IMR-90 (cell line): ENCODE results near the gene EPB41L4A. TPM values are rescaled to one million over a fixed set of nuclear protein-coding genes. Genes with fewer than 3 reads are reported as not detected.
"Not testable (repeated sequence)": the region's sequence is repeated elsewhere in the genome, so short reads cannot be mapped to it uniquely, and the experiment has no call there.

ENCODE experiments used
- ATAC-seq: fragments of 200-7000 bp; cut with Tn5 transposase; 2 replicates; pipeline ENCODE4 v1.9.1; 2020; ENCODE audit warnings: low read depth, mild to moderate bottlenecking, moderate library complexity
- BruUV-seq: library from RNA; stranded (reverse); fragments of 400-500 nt; replicated peaks from 2 replicates; lab custom pipeline; 2021; lab: Mats Ljungman, UMichigan
- CTCF ChIA-PET: fragments of 300-600 bp; formaldehyde crosslinking; extraction: SDS; loops from one replicate; lab custom pipeline; 2021; ENCODE audit warnings: antibody characterized with exemption; lab: Yijun Ruan, JAX
- POLR2A ChIA-PET: fragments of 300-600 bp; sonication (Branson Sonifier 250); formaldehyde crosslinking; loops from one replicate; lab custom pipeline; 2022; ENCODE audit warnings: antibody characterized with exemption; ENCODE audit not compliant: unreplicated experiment; lab: Charles Lee
- DNase-seq: peaks from one replicate; pipeline ENCODE4 v3.0.0; 2013
- H2AFZ ChIP-seq: replicated peaks from 2 replicates; pipeline ENCODE3; 2013; ENCODE audit warnings: low read length, mild to moderate bottlenecking; ENCODE audit not compliant: poor library complexity
- H2AK5ac ChIP-seq: 2 replicates; pipeline ENCODE4 v1.6.1; 2013; ENCODE audit warnings: low read depth, low read length, inconsistent platforms
- H2AK9ac ChIP-seq: replicated peaks from 2 replicates; pipeline ENCODE3; 2013; ENCODE audit warnings: mild to moderate bottlenecking, low read depth, low read length, moderate library complexity; ENCODE audit not compliant: poor library complexity
- H2BK120ac ChIP-seq: 2 replicates; pipeline ENCODE4 v1.6.1; 2013; ENCODE audit warnings: low read depth, low read length, inconsistent platforms
- H2BK15ac ChIP-seq: 3 replicates; pipeline ENCODE4 v1.6.1; 2013; ENCODE audit warnings: low read depth, low read length, inconsistent platforms
- H2BK20ac ChIP-seq: 2 replicates; pipeline ENCODE4 v1.6.1; 2013; ENCODE audit warnings: low read depth, mild to moderate bottlenecking, inconsistent platforms, low read length, moderate library complexity
- H2BK5ac ChIP-seq: 2 replicates; pipeline ENCODE4 v1.6.1; 2013; ENCODE audit warnings: mild to moderate bottlenecking, low read depth, low read length, inconsistent platforms; ENCODE audit not compliant: poor library complexity, severe bottlenecking
- H3K14ac ChIP-seq: replicated peaks from 2 replicates; pipeline ENCODE4 v1.6.1; 2013; ENCODE audit warnings: low read depth, low read length, inconsistent platforms
- H3K18ac ChIP-seq: 2 replicates; pipeline ENCODE4 v1.6.1; 2013; ENCODE audit warnings: low read depth, low read length, control low read depth
- H3K23ac ChIP-seq: 2 replicates; pipeline ENCODE4 v1.6.1; 2013; ENCODE audit warnings: low read depth, low read length, inconsistent platforms
- H3K27ac ChIP-seq: 2 replicates; pipeline ENCODE4 v1.5.1; 2013; ENCODE audit warnings: mild to moderate bottlenecking, control low read depth, low read length; ENCODE audit not compliant: insufficient read depth
- H3K27me3 ChIP-seq: 2 replicates; pipeline ENCODE4 v1.6.1; 2013; ENCODE audit warnings: low read length; ENCODE audit not compliant: control insufficient read depth, insufficient read depth
- H3K36me3 ChIP-seq: 2 replicates; pipeline ENCODE4 v1.6.1; 2013; ENCODE audit warnings: low read length, mixed read lengths; ENCODE audit not compliant: control insufficient read depth, insufficient read depth
- H3K4ac ChIP-seq: 2 replicates; pipeline ENCODE4 v1.6.1; 2013; ENCODE audit warnings: low read depth, low read length, inconsistent platforms
- H3K4me1 ChIP-seq: 2 replicates; pipeline ENCODE4 v1.6.1; 2013; ENCODE audit warnings: low read length, mixed read lengths; ENCODE audit not compliant: control insufficient read depth, insufficient read depth
- H3K4me2 ChIP-seq: 2 replicates; pipeline ENCODE4 v1.6.1; 2013; ENCODE audit warnings: low read depth, mild to moderate bottlenecking, control low read depth, low read length, moderate library complexity
- H3K4me3 ChIP-seq: 2 replicates; pipeline ENCODE4 v1.5.1; 2013; ENCODE audit warnings: low read depth, mild to moderate bottlenecking, control low read depth, low read length, moderate library complexity; ENCODE audit not compliant: insufficient read depth
- H3K56ac ChIP-seq: 2 replicates; pipeline ENCODE4 v1.6.1; 2013; ENCODE audit warnings: low read length, inconsistent platforms; ENCODE audit not compliant: insufficient read depth; ENCODE audit errors: extremely low read depth
- H3K79me1 ChIP-seq, 2 experiments: 2 replicates each; pipeline ENCODE4 v1.6.1; 2013; ENCODE audit warnings: low read length in 2 of 2, inconsistent platforms in 1 of 2, low read depth in 1 of 2
- H3K9ac ChIP-seq: 2 replicates; pipeline ENCODE4 v1.6.1; 2013; ENCODE audit warnings: low read depth, low read length, control low read depth
- H3K9me1 ChIP-seq: 2 replicates; pipeline ENCODE4 v1.6.1; 2013; ENCODE audit warnings: low read length, inconsistent platforms; ENCODE audit not compliant: insufficient read depth
- H3K9me3 ChIP-seq: 2 replicates; pipeline ENCODE4 v1.6.1; 2013; ENCODE audit warnings: low read length; ENCODE audit not compliant: control insufficient read depth, insufficient read depth
- H4K20me1 ChIP-seq: 2 replicates; pipeline ENCODE4 v1.6.1; 2013; ENCODE audit warnings: low read length, inconsistent platforms; ENCODE audit not compliant: insufficient read depth
- H4K5ac ChIP-seq: 2 replicates; pipeline ENCODE4 v1.6.1; 2013; ENCODE audit warnings: mild to moderate bottlenecking, low read depth, low read length, control low read depth
- H4K8ac ChIP-seq, 2 experiments: 2 replicates each; pipeline ENCODE4 v1.6.1; 2013; ENCODE audit warnings: low read depth in 2 of 2, low read length in 2 of 2, control low read depth in 1 of 2, inconsistent platforms in 1 of 2
- H4K91ac ChIP-seq: 2 replicates; pipeline ENCODE4 v1.6.1; 2013; ENCODE audit warnings: low read depth, low read length, inconsistent platforms; ENCODE audit not compliant: insufficient read depth
- CEBPB ChIP-seq: IDR thresholded peaks from 2 replicates; pipeline ENCODE4 v1.6.1; 2012; ENCODE audit warnings: low read depth, low read length, improper control_type of control experiment
- CHD1 ChIP-seq: IDR thresholded peaks from 2 replicates; pipeline ENCODE4 v1.6.1; 2012; ENCODE audit warnings: low read depth, low read length, improper control_type of control experiment
- NFE2L2 ChIP-seq: fragments of 150-350 bp; IDR thresholded peaks from 2 replicates; pipeline ENCODE4 v1.6.1; 2016; ENCODE audit warnings: low read depth, mild to moderate bottlenecking, low read length
- WGBS, 2 experiments: methylation state at CpG; one replicate each; pipeline versions ENCODE4 v1.1.5 to v1.1.7; 2013; ENCODE audit warnings: missing lambda C conversion rate in 2 of 2; ENCODE audit not compliant: insufficient read length in 1 of 2; ENCODE audit errors: extremely low coverage in 2 of 2; 5-methylcytosine and 5-hydroxymethylcytosine counted together
- dilution Hi-C: fragments of 300-500 bp; cut with HindIII; formaldehyde crosslinking; loops from one replicate; pipeline ENCODE4 v1.14.3; 2018; ENCODE audit warnings: low sequenced_read_pairs; ENCODE audit not compliant: unreplicated experiment
- in situ Hi-C: fragments of 300-500 bp; cut with MboI; formaldehyde crosslinking; loops from 3 replicates; pipeline ENCODE4 v1.14.3; 2019; ENCODE audit warnings: low sequenced_read_pairs, inconsistent platforms, mixed read lengths
- intact Hi-C: fragments of 100-400 bp; cut with micrococcal nuclease; formaldehyde crosslinking; loops from 2 replicates; pipeline ENCODE4 v1.10.0; 2022
- polyA plus RNA-seq, 3 experiments: library from polyadenylated mRNA; depleted of rRNA; stranded (reverse); fragments of >200 nt; gene quantifications; 2 replicates each; pipeline ENCODE4 v1.2.3, GENCODE V29; 2012; ENCODE audit warnings: low replicate concordance in 1 of 3
- total RNA-seq: library from RNA; depleted of rRNA; stranded (reverse); fragments of >200 nt; gene quantifications from 2 replicates; pipeline ENCODE4 v1.2.3, GENCODE V29; 2012

Gene EPB41L4A
- total and polyA plus RNA-seq, 2 of the 4 experiments (the other 2 are of a cell fraction) = under 0.01 to 0.02 TPM

- ChIA-PET POLR2A (no interaction called here), CTCF (no interaction called here)
- in situ Hi-C loops = no loop called here
- Histone ChIP-seq H2BK5ac (no peak overlapping the region), H2AK5ac (no peak overlapping the region), H3K79me1 (no peaks in the 10 kb centered on the region), H2BK120ac (no peak overlapping the region), H3K4me1 (no peaks in the 10 kb centered on the region), H3K4ac (no peak overlapping the region), H4K8ac (no peak overlapping the region), H4K5ac (no peak overlapping the region), H3K9me1 (no peaks in the 10 kb centered on the region; the same call in 1 of the 2 replicates), H3K4me3 (no peak overlapping the region), H2BK15ac (no peak overlapping the region), H3K9ac (no peak overlapping the region), H2BK20ac (no peak overlapping the region), H3K56ac (no peak overlapping the region), H2AFZ (no peak overlapping the region), H3K18ac (no peak overlapping the region), H4K91ac (no peak overlapping the region), H3K23ac (no peak overlapping the region), H2AK9ac (no peak overlapping the region), H4K20me1 (no peaks in the 10 kb centered on the region), H3K4me2 (no peak overlapping the region), H3K27me3 (0 out of 2 replicates have a peak, but pooled peaks cover 2% of the 10 kb centered on the region), H3K36me3 (no peaks in the 10 kb centered on the region), H3K27ac (no peak overlapping the region), H3K14ac (no peak overlapping the region), H3K9me3 (no peaks in the 10 kb centered on the region)
- TF ChIP-seq CHD1 (no peak), CEBPB (0 out of 2 replicates have a peak, but pooled peaks have one; percentile 29), NFE2L2 (no peak)
- BruUV-seq = no TSS peak
- peak; percentile 4 for DNase-seq
- no CpG with 5 or more reads among the region's 4 CpGs for WGBS, 2 experiments
- ATAC-seq = no peak; the same call in 1 of the 2 replicates
- intact Hi-C loops = loop anchor here (10.0 kb wide), 1 partner anchor 206 kb away; the partner anchor contains the start of gene EPB41L4A
- dilution Hi-C loops = no loop called here
These were observed 210.1 kb downstream of the EPB41L4A start for GRCh38 chr5:112208699-112209615.

- H3K9me1 ChIP-seq, H4K91ac ChIP-seq, H3K4me3 ChIP-seq, H3K56ac ChIP-seq, H3K27me3 ChIP-seq, H2AK9ac ChIP-seq, H3K4me1 ChIP-seq, H3K27ac ChIP-seq, ATAC-seq, H2AK5ac ChIP-seq, H3K4ac ChIP-seq, H4K20me1 ChIP-seq, H2BK120ac ChIP-seq, H3K14ac ChIP-seq, H3K23ac ChIP-seq, dilution Hi-C loops, H2BK15ac ChIP-seq, H3K9me3 ChIP-seq, in situ Hi-C loops, H3K79me1 ChIP-seq, H3K4me2 ChIP-seq, H2AFZ ChIP-seq, DNase-seq, H4K8ac ChIP-seq, POLR2A ChIA-PET, H3K18ac ChIP-seq, BruUV-seq, H3K36me3 ChIP-seq, H2BK20ac ChIP-seq, H2BK5ac ChIP-seq, H4K5ac ChIP-seq, H3K9ac ChIP-seq: not testable (repeated sequence)
- intact Hi-C loops = loop anchor here (10.0 kb wide), 1 partner anchor 207 kb away; the partner anchor contains the start of gene EPB41L4A
- WGBS, 2 experiments = no CpG with 5 or more reads among the region's 3 CpGs
- CTCF ChIA-PET = interaction anchor here (0.9 kb wide), 1 partner anchor 8 kb away, joined by 3 read pairs; no protein-coding TSS in a partner anchor
These were observed 210.9 kb downstream of the EPB41L4A start for GRCh38 chr5:112208195-112208594.
